HG02970 (cell line): ENCODE data around the gene CLSTN2.

Experiments
- ATAC-seq: cut with Tn5 transposase; IDR thresholded peaks from one replicate; pipeline ENCODE4 v1.9.1; 2021; ENCODE audit warnings: mild to moderate bottlenecking, moderate library complexity, moderate number of reproducible peaks; ENCODE audit not compliant: unreplicated experiment, low FRiP score

The CLSTN2 gene

DNA sequence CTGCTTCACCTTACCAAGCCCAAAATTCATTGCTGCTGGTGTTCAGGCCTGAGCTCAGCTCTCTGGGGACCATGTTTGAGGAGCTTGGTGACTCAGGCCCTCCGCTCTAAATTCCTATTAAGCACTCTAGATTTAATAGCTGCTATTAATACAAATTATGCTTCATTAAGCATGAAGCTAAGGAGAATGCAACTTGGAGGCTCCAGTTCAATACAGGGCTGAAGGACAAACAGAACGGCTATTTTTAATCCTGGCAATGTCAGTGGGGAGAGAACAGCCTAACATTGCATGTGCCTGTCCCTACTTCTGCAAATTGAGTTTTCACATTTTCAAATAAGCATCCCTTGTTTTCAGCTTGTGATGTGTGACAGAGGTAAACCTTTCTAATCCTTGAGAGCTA is 662.8 kb downstream of the CLSTN2 start:
- no peak for ATAC-seq

DNA sequence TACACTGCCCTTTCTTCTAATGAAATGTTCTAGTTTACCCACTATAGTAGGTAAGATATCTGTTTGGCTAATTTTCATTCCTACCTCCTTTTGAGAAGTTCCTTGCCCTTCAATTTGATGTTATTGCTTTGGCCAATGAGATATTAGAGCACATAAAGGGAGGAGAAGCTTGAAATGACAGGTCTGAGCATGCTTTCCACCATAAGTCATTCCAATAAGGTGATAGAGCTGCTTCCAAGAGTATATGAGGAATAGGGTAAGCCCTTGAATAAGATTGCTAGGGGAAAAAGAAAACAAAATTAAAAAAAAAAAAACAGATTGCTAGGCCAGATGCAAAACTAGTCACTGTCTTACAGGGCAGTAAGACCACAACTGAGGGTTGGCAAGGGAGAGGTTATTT is 664.0 kb downstream of the CLSTN2 start:
- no peak for ATAC-seq

DNA sequence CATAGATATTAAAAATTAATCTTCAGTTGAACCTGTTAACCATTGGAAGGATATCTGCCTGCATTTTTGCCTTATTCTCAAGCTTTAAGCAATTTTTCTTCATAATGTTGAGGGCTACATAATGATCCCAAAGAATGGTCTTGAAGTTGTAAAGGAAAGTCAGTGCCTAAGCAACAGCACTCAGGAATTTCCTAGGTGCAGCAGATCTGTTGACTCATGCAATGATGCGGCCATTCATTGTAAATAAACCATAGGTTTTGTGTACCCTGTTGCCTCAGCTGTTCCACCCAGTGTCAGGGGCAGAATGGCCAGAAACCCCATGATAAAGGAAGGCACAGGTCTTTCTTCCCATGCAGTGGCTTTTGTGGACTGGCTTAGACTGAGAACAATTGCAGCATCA is 664.5 kb downstream of the CLSTN2 start:
- no peak for ATAC-seq

DNA sequence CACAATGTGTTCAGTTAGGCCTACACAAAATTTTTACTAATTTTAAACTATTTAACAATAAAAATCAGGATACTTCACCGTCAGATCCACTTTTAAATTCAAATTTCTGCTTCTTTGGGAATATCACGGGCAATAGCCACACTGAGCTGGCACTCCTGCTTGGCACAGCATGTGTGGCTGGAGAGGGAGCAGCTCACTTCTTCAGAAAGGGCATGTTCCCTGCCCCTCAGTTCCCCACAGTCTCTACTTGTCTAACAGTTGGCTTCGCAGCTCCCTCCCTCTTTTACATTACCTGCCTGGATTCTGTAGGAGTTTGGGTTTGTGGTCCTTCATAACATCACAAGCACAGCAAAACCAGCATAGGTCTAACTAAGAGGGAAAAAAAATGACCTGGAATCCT is 666.9 kb downstream of the CLSTN2 start:
- no peak for ATAC-seq

DNA sequence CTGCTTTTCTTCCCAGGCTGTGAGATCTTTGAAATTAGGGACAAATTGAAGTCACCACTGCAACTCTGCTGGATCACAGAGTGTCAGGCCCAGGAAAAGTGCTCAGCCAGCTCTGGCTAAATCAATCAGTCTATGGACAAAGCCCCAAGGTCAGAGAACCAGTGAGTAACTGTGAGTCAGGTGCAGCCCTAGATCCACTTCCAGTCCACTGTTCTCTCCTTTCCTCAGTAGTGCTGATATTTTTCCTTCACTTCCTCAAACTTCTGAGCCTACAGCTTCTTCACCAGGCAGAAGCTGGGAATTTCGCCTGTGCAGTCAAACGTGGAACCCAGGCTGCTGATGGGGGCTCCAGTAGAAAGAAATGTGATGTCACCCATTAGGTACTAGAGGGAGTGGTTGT is 667.8 kb downstream of the CLSTN2 start:
- ATAC-seq: no peak

DNA sequence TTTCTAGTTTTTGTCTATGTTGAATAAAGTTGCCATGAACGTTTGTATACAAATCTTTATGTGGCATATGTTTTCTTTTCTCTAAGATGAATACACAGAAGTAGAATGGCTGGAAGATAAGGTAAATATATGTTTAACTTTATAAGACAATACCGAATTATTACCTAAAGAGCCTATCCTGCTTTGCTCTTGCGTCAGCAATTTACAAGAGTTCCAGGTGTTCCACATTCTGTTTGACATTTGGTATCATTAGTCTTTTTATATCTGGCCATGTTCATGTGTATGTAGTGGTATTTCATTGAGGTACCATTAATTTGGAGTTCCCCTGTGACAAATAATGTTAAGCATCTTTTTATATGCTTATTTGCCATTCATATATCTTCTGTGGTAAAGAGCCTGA is 668.8 kb downstream of the CLSTN2 start:
- no peak for ATAC-seq

GRCh38 chr3:140610544-140610943 is 675.6 kb downstream of the CLSTN2 start:
- ATAC-seq: no peak

- no peak for ATAC-seq
These were observed 679.0 kb downstream of the CLSTN2 start for GRCh38 chr3:140614001-140614400.

DNA sequence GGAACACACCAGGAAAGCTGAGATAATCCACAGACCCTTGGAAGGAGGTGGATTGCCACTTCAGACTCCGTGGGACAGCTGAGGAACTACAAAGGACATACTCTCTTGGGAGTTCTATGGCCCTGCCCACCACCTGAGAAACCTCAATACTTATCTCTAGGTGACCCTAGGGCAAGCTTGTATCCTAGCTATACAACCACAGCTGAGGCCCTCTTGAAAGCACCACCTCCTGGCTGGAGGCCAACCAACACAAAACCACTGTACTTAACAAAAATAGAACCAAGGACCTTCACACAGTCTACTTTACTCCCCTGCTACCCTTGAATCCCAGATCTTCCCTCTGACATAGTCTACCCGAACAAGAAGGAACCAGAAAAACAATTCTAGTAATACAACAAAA is 682.1 kb downstream of the CLSTN2 start:
- ATAC-seq: no peak

- no peak for ATAC-seq
These were observed 691.9 kb downstream of the CLSTN2 start for GRCh38 chr3:140626856-140627255.
